Vagina (tissue), 2 donors: ENCODE data around the gene ZDHHC5.

Experiments used
- CTCF ChIP-seq, 3 experiments: fragments of 450-650 bp in 2 of 3; fragments of 200-600 bp in 1 of 3; sonication (generic) in 1 of 3; IDR thresholded peaks; one replicate each; pipeline ENCODE4 v1.5.1; 2017 to 2019; ENCODE audit warnings: antibody characterized with exemption in 3 of 3, mild to moderate bottlenecking in 2 of 3, moderate library complexity in 2 of 3
- POLR2A ChIP-seq, 2 donors: fragments of 450-650 bp; IDR thresholded peaks; one replicate each; pipeline ENCODE4 v1.6.1; 2017; ENCODE audit warnings: antibody characterized with exemption in 2 of 2, mild to moderate bottlenecking in 2 of 2, moderate library complexity in 2 of 2
- POLR2AphosphoS5 ChIP-seq, 2 donors: sonication (generic); formaldehyde crosslinking; IDR thresholded peaks; one replicate each; pipeline ENCODE4 v1.9.0; 2017; ENCODE audit warnings: antibody characterized with exemption in 2 of 2, mild to moderate bottlenecking in 2 of 2, low read depth in 1 of 2; ENCODE audit not compliant: insufficient read depth in 1 of 2

DNA sequence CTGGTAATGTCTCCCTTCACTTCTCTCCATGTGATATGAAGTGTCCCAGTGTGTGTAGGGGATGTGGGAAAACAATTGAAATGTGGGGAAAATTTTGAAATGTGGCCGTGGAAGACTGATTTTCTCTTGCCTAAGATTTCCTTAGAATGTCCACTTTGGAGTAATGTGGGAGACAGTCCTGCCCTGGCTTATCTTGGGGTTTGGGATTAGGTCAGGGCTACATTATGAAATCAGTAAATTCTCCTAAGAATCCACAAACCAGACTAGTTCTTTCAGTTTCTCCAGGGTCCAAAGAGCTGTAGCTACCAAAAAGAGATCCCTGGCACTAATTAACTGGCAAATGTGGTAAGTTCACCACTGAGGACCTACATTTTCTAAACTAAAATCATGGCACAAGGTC is 41.0 kb upstream of the ZDHHC5 start:
- TF ChIP-seq CTCF (IDR thresholded peaks at IDR 0.05) (no peak), POLR2A (IDR thresholded peaks at IDR 0.05) (no peak), POLR2AphosphoS5 (IDR thresholded peaks at IDR 0.05; ENCODE audit: insufficient read depth in 1 of 2, low read depth in 1 of 2) (no peak)
